Upper lobe of left lung (tissue), 4 donors: ENCODE measurements around the gene OAF.

ENCODE experiments used
- EP300 ChIP-seq, 4 donors: sonication (generic); formaldehyde crosslinking; IDR thresholded peaks; one replicate each; pipeline ENCODE4 v1.5.1; 2017; ENCODE audit warnings: antibody characterized with exemption in 4 of 4, control low read depth in 2 of 4
- POLR2A ChIP-seq, 4 donors: fragments of 450-650 bp; IDR thresholded peaks; one replicate each; pipeline ENCODE4 v1.5.1; 2016 to 2017; ENCODE audit warnings: antibody characterized with exemption in 4 of 4, mild to moderate bottlenecking in 2 of 4
- TF ChIP-seq, protein P1 (sequence below), 6 experiments: fragments of 450-650 bp in 4 of 6; fragments of 200-600 bp in 2 of 6; sonication (generic) in 2 of 6; IDR thresholded peaks; one replicate each; pipeline ENCODE4 v1.5.1; 2016 to 2019; ENCODE audit warnings: antibody characterized with exemption in 6 of 6

DNA sequence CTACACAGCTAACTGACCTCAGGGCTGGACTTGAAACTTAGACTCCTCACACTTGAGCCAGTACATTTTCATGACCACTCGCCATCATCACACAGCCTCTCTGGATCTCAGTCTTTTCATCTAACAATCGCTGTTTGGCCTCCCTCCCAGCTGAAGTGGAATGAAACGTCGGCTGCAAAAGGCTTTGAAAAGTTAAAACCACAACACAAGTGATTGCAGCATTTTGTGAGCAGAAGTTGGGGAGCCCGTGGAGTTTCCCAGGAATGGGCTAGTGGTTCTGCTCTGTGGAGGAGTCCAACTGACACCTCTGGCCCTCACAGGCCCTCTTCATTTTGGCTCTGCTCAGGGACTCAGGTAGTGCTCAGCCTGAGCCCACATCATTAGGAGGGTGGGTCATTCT lies 37.0 kb upstream of the OAF start:
- TF ChIP-seq POLR2A (IDR thresholded peaks at IDR 0.05) = no peak
- no peak for TF ChIP-seq EP300 (IDR thresholded peaks at IDR 0.05)
- TF ChIP-seq, protein P1, sequence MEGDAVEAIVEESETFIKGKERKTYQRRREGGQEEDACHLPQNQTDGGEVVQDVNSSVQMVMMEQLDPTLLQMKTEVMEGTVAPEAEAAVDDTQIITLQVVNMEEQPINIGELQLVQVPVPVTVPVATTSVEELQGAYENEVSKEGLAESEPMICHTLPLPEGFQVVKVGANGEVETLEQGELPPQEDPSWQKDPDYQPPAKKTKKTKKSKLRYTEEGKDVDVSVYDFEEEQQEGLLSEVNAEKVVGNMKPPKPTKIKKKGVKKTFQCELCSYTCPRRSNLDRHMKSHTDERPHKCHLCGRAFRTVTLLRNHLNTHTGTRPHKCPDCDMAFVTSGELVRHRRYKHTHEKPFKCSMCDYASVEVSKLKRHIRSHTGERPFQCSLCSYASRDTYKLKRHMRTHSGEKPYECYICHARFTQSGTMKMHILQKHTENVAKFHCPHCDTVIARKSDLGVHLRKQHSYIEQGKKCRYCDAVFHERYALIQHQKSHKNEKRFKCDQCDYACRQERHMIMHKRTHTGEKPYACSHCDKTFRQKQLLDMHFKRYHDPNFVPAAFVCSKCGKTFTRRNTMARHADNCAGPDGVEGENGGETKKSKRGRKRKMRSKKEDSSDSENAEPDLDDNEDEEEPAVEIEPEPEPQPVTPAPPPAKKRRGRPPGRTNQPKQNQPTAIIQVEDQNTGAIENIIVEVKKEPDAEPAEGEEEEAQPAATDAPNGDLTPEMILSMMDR (IDR thresholded peaks at IDR 0.05) = no peak
